ENCODE data around the gene TPRG1.

The TPRG1 gene

DNA sequence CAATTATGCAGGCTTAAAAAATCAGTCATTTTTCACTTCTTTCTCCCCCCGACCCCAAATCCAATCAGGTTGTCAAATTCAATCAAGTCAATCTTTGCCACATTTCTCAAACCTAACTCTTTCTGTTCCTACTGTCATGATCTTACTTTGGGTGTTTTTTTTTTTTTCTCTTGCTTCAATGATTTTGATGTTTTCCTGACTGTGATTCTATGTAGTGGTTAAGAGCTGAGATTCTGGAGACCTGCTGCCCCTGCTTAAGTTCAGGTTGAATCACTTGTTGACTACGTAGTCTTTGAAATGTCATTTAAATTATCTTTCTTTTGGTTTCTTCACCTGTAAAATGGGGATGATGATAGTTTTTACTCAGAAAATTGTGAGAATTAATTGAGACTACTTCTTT lies 117.5 kb downstream of the TPRG1 start:
- Mint-ChIP-seq H3K4me1 (peaks cover 15% of the 10 kb centered on the region), H3K36me3 (no peaks in the 10 kb centered on the region), H3K27ac (no peak overlapping the region), H3K27me3 (peaks cover 10% of the 10 kb centered on the region), H3K4me3 (peak overlapping the region; percentile 0), H3K9me3 (no peaks in the 10 kb centered on the region)
- ATAC-seq (ENCODE audit: low read depth) (no peak), DNase-seq (ENCODE audit: low spot score in 2 of 2) (no peak)

DNA sequence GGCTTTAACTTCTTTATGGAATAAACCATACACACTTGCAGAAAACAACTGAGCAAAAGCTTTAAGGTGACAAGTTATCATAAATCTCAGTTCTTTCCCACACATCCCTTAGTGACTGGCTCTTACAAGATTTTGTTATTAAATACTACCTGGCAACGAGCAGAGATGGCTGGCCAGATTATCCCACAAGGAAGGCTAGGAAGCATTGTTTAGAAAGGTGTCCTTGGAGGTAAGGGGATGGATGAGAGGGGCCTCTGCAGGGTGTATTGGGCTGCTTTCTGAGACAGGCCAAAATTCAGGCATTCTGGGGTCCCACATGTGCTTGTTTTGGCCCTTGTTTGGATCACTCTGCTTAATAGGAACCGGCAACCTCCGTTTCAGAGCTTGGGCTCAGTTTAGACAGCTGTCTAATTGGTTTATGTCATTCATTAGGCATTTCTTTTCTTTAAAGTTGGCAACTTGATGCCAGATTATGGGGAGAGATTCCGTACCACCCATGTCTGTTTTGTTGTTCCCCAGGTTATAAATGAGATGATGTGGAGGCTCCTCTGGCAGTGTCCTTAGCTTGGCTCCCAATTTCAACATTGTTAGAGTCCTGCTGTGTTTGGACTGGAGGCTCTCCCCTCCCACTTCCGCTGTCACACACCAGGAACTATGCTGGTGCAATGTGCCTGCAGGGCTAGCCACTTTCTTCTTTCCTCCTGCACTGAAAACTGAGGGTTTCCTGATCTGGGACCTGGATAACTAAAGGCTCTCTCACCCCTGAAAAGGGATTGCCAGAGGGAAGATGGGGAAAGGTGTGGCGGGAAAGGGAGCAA lies 121.1 kb downstream of the TPRG1 start:
- H3K4me3 Mint-ChIP-seq, result no peak overlapping the region
- no peaks in the 10 kb centered on the region for H3K9me3 Mint-ChIP-seq
- H3K27me3 Mint-ChIP-seq, result peaks cover 9% of the 10 kb centered on the region
- DNase-seq (ENCODE audit: low spot score in 2 of 2) (no peak), ATAC-seq (ENCODE audit: low read depth) (no peak)
- peaks cover 1% of the 10 kb centered on the region for H3K36me3 Mint-ChIP-seq
- H3K27ac Mint-ChIP-seq, result no peak overlapping the region
- peaks cover 10% of the 10 kb centered on the region for H3K4me1 Mint-ChIP-seq

DNA sequence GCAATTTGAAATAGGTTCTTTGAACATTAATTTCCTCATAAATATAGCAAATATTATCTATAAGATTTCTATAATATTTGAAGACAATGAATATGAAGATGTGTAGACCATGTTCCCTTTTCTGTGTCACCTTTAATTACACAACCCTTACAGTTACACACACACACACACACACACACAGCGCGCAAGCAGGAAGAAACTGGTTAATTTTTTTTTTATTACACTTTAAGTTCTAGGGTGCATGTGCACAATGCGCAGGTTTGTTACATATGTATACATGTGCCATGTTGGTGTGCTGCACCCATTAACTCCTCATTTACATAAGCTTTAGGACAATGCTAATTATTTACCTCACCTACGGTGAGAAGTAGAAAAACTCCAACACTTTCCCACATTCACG lies 122.9 kb downstream of the TPRG1 start:
- H3K4me1 Mint-ChIP-seq, result no peaks in the 10 kb centered on the region
- H3K27me3 Mint-ChIP-seq, result peaks cover 9% of the 10 kb centered on the region
- peaks cover 1% of the 10 kb centered on the region for H3K36me3 Mint-ChIP-seq
- DNase-seq (ENCODE audit: low spot score in 2 of 2), result no peak
- no peak for ATAC-seq (ENCODE audit: low read depth)
- no peak overlapping the region for H3K4me3 Mint-ChIP-seq
- H3K9me3 Mint-ChIP-seq, result no peaks in the 10 kb centered on the region
- no peak overlapping the region for H3K27ac Mint-ChIP-seq

GRCh38 chr3:189295089-189295488 lies 123.3 kb downstream of the TPRG1 start:
- Mint-ChIP-seq H3K27ac (no peak overlapping the region), H3K36me3 (peaks cover 1% of the 10 kb centered on the region), H3K9me3 (no peaks in the 10 kb centered on the region), H3K4me3 (no peak overlapping the region), H3K27me3 (peaks cover 11% of the 10 kb centered on the region), H3K4me1 (no peaks in the 10 kb centered on the region)
- ATAC-seq (ENCODE audit: low read depth) (no peak), DNase-seq (ENCODE audit: low spot score in 2 of 2) (no peak)

GRCh38 chr3:189297932-189298331 lies 126.2 kb downstream of the TPRG1 start:
- Mint-ChIP-seq H3K27me3 (peaks cover 7% of the 10 kb centered on the region), H3K27ac (no peak overlapping the region), H3K36me3 (peaks cover 1% of the 10 kb centered on the region), H3K4me1 (no peaks in the 10 kb centered on the region), H3K4me3 (no peak overlapping the region), H3K9me3 (no peaks in the 10 kb centered on the region)
- DNase-seq (ENCODE audit: low spot score in 2 of 2) (no peak), ATAC-seq (ENCODE audit: low read depth) (no peak)

DNA sequence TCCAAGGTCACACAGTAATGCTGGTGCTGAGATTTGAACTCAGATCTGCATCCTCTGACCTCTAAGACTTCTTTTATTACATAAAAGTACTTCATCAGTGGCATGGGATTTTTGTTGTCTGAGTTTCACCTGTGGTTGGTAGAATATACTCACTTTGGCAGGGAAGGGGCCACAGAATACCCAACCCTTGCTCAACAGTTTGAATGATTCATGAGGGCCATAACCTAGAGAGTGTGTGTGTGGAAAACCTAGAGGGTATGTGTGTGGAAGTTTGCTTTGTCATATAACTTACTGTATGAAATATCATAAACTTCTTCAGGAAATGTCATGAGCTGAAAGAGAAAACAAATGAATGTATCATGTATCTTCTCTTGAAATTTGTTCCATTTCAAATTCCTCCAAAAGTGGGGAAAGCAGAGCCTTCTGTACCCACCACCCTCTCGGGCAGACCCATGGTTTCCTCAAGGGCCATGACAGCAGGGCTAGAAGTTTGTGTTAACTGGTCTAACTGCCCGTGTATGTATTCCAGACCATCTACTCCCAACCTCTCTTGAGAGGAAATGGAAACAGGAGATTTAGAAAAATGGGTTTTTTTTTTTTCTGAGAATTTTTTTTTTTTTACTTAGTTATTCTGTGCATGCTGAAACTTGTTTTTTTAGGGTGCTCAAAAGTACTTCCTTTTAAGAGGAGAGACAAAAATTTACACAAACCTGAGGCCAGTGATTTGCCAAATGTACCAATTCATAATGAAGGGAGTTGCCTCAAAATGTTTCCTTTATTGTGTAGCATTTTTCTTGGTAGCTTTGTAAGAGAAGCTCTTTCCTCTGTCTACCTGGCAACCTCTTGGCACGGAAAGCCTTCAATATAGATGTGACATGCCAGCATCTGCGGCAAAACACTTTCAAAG lies 127.0 kb downstream of the TPRG1 start:
- Mint-ChIP-seq H3K27me3 (peaks cover 5% of the 10 kb centered on the region), H3K36me3 (peaks cover 1% of the 10 kb centered on the region), H3K27ac (no peak overlapping the region), H3K4me3 (no peak overlapping the region), H3K4me1 (no peaks in the 10 kb centered on the region), H3K9me3 (no peaks in the 10 kb centered on the region)
- DNase-seq (ENCODE audit: low spot score in 2 of 2) (no peak), ATAC-seq (ENCODE audit: low read depth) (no peak)

DNA sequence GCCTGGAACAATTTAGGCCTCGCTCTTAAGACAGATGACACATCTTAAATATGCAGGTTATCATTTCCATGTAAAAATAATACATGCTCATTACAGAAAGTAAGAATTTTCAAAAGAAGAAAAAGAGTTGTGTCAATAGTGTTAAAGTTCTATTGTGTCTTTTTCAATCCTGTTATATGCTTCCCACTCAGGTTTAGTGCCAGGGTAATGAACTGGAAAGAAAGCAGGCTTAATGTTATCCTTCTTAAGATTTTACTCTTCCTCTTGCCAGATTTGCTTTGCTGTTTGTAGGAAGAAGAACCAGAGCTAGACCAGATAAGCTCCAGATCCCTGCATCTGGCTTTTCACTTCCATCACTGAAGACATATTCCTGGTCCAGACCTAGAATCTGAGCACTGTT lies 128.6 kb downstream of the TPRG1 start:
- Mint-ChIP-seq H3K9me3 (no peaks in the 10 kb centered on the region), H3K36me3 (peaks cover 1% of the 10 kb centered on the region), H3K27ac (no peak overlapping the region), H3K4me3 (no peak overlapping the region), H3K27me3 (peaks cover 2% of the 10 kb centered on the region), H3K4me1 (no peaks in the 10 kb centered on the region)
- DNase-seq (ENCODE audit: low spot score in 2 of 2) (no peak), ATAC-seq (ENCODE audit: low read depth) (no peak)

DNA sequence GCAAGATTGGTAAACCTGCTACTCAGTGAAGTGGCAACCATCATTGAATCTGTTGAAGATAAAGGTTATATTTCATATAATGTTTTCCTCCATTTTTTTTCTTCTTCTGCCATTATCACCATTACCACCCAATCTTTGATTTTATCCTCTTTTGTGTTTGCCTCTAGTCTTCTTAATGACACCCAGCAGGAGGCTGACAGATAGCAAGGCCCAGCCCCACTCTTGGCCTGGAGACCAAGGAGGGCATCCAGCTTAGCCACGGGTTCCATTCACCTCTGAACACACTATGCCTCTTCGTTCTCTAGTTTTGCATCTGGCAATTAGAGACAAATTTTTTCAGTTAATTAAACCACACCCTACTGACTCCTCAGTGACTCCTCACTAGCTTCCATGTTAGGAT lies 129.7 kb downstream of the TPRG1 start:
- H3K27ac Mint-ChIP-seq, result no peak overlapping the region
- H3K27me3 Mint-ChIP-seq, result peaks cover 2% of the 10 kb centered on the region
- no peaks in the 10 kb centered on the region for H3K4me1 Mint-ChIP-seq
- DNase-seq (ENCODE audit: low spot score in 2 of 2) (no peak), ATAC-seq (ENCODE audit: low read depth) (no peak)
- H3K9me3 Mint-ChIP-seq, result no peaks in the 10 kb centered on the region
- no peak overlapping the region for H3K4me3 Mint-ChIP-seq
- H3K36me3 Mint-ChIP-seq, result peaks cover 1% of the 10 kb centered on the region

DNA sequence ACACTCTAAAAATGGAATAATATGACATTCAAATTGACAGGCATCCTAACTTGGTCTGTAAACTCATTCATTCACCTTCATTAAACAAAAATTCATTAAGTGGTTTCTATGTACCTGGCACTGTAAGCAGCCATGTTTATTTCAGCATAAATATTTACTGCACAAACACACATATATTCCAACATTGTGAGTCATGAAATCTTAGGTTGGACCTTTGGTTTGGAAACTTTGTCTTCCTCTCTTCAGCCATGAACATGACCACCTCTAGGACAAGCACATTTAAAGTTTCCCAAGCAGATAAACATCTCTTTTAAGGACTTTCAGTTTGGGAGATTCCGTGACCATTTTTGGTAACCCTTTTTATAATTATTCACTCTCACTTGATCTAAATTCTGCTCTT lies 131.8 kb downstream of the TPRG1 start:
- Mint-ChIP-seq H3K36me3 (no peaks in the 10 kb centered on the region), H3K9me3 (no peaks in the 10 kb centered on the region), H3K4me1 (no peaks in the 10 kb centered on the region), H3K27me3 (peaks cover 2% of the 10 kb centered on the region), H3K4me3 (no peak overlapping the region), H3K27ac (no peak overlapping the region)
- ATAC-seq (ENCODE audit: low read depth), result no peak
- no peak for DNase-seq (ENCODE audit: low spot score in 2 of 2)

- Mint-ChIP-seq H3K4me3 (no peak overlapping the region), H3K4me1 (no peaks in the 10 kb centered on the region), H3K27me3 (peaks cover 1% of the 10 kb centered on the region), H3K27ac (no peak overlapping the region), H3K9me3 (no peaks in the 10 kb centered on the region), H3K36me3 (no peaks in the 10 kb centered on the region)
- no peak for DNase-seq (ENCODE audit: low spot score in 2 of 2)
- ATAC-seq (ENCODE audit: low read depth), result no peak
Measured at GRCh38 chr3:189304465-189305351, 132.9 kb downstream of the TPRG1 start.

DNA sequence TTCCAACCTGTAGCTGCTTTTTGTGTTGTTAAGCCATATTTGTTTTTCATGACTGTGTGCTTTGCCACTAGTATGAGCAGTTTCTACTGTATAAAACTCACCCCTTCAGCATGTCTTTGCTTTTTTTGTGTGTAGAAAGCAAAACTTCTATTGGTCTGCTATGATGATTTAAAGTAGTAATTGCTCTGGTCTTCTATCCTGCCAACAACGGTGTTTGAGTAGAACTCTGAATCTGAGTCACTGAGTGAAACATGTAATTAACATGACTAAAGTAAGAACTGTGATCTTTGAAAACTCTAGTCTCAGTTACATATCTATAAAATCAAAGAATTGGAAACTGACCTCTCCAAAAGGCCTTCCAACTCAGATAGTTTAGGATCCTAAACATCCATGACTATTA lies 133.6 kb downstream of the TPRG1 start:
- ATAC-seq (ENCODE audit: low read depth) (no peak), DNase-seq (ENCODE audit: low spot score in 2 of 2) (no peak)
- Mint-ChIP-seq H3K4me3 (no peak overlapping the region), H3K36me3 (no peaks in the 10 kb centered on the region), H3K27ac (no peak overlapping the region), H3K27me3 (no peaks in the 10 kb centered on the region), H3K4me1 (no peaks in the 10 kb centered on the region), H3K9me3 (no peaks in the 10 kb centered on the region)

- Mint-ChIP-seq H3K27ac (no peak overlapping the region), H3K4me3 (no peak overlapping the region), H3K9me3 (no peaks in the 10 kb centered on the region), H3K4me1 (no peaks in the 10 kb centered on the region), H3K27me3 (peaks cover 3% of the 10 kb centered on the region), H3K36me3 (no peaks in the 10 kb centered on the region)
- no peak for ATAC-seq (ENCODE audit: low read depth)
- DNase-seq (ENCODE audit: low spot score in 2 of 2), result no peak
Measured at GRCh38 chr3:189307963-189308362, 136.2 kb downstream of the TPRG1 start.

DNA sequence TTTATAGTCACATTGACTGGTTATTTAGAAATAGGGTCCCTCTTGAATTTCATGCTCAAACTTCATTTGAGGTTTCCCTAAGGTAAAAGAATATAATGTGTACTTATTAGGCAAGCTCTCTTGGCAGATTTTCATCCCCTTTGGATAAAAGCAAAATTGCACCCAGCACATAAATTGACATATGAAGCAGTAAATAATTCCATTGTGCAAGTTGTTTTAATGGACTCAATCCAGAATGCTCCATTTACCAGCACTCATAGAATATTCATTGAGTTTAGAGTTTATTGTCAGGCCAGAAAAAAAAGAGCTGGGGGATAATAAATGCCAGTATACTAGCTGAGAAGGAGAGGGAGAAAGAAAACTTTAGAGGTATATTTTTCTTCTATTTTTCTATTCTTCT lies 136.8 kb downstream of the TPRG1 start:
- Mint-ChIP-seq H3K27ac (no peak overlapping the region), H3K4me3 (no peak overlapping the region)
- no peak for ATAC-seq (ENCODE audit: low read depth)

More for the DNA sequence above, 136.8 kb downstream of the TPRG1 start:
- no peaks in the 10 kb centered on the region for H3K9me3 Mint-ChIP-seq
- no peaks in the 10 kb centered on the region for H3K36me3 Mint-ChIP-seq
- no peaks in the 10 kb centered on the region for H3K4me1 Mint-ChIP-seq
- peaks cover 3% of the 10 kb centered on the region for H3K27me3 Mint-ChIP-seq
- no peak for DNase-seq (ENCODE audit: low spot score in 2 of 2)
